Endothelial cell of umbilical vein (primary cell): ENCODE results near the gene WASF2. TPM values are rescaled to one million over a fixed set of nuclear protein-coding genes. Genes with fewer than 3 reads are reported as not detected.
"Not testable (repeated sequence)": the region's sequence is repeated elsewhere in the genome, so short reads cannot be mapped to it uniquely, and the experiment has no call there.

Experiments
- BruUV-seq: library from RNA; stranded (reverse); fragments of 400-500 nt; replicated peaks from 2 replicates; lab custom pipeline; 2021; lab: Mats Ljungman, UMichigan
- CTCF ChIA-PET: fragments of 300-600, 350-600 bp; sonication (Branson Sonifier 250); formaldehyde crosslinking; loops from one replicate; lab custom pipeline; 2021; ENCODE audit warnings: antibody characterized with exemption, inconsistent platforms; lab: Charles Lee
- POLR2A ChIA-PET: fragments of 300-600, 350-600 bp; sonication (Branson Sonifier 250); formaldehyde crosslinking; loops from one replicate; lab custom pipeline; 2021; ENCODE audit warnings: antibody characterized with exemption, inconsistent platforms; lab: Charles Lee
- DNase-seq: peaks from one replicate; pipeline ENCODE4 v3.0.0-alpha.2; 2011; ENCODE audit warnings: low read depth, low spot score
- FAIRE-seq: peaks from 2 replicates; lab custom pipeline; 2011; peaks lifted over from hg19 to GRCh38; lab: Jason Lieb, UNC
- H2AFZ ChIP-seq: 2 replicates; pipeline ENCODE4 v1.6.0; 2012; ENCODE audit warnings: low read depth, low read length, control low read depth, inconsistent platforms
- H3K27ac ChIP-seq: 2 replicates; pipeline ENCODE4 v1.5.1; 2011; ENCODE audit warnings: low read depth, mild to moderate bottlenecking, control low read depth, low read length, moderate library complexity; ENCODE audit not compliant: insufficient read depth
- H3K27me3 ChIP-seq, 2 experiments: 2 replicates each; pipeline versions ENCODE4 v1.6.0 to v1.6.1; 2011; ENCODE audit warnings: low read length in 2 of 2, mixed read lengths in 1 of 2; ENCODE audit not compliant: control insufficient read depth in 2 of 2, insufficient read depth in 2 of 2
- H3K36me3 ChIP-seq, 2 experiments: 2 replicates in 1 of 2; 3 replicates in 1 of 2; pipeline ENCODE4 v1.5.1; 2011; ENCODE audit warnings: low read length in 2 of 2, mild to moderate bottlenecking in 1 of 2, moderate library complexity in 1 of 2; ENCODE audit not compliant: control insufficient read depth in 2 of 2, insufficient read depth in 2 of 2; ENCODE audit errors: extremely low read depth in 1 of 2
- H3K4me1 ChIP-seq: 3 replicates; pipeline ENCODE4 v1.5.1; 2011; ENCODE audit warnings: mild to moderate bottlenecking, low read length; ENCODE audit not compliant: control insufficient read depth, insufficient read depth; ENCODE audit errors: extremely low read depth
- H3K4me2 ChIP-seq: 2 replicates; pipeline ENCODE4 v1.6.1; 2011; ENCODE audit warnings: low read length, control low read depth, mixed read lengths; ENCODE audit not compliant: insufficient read depth
- H3K4me3 ChIP-seq, 3 experiments: fragments of 200-600 bp in 1 of 3; sonication (generic), shearing (Covaris generic) in 1 of 3; replicated peaks in 1 of 3; 2 replicates each; pipeline ENCODE4 v1.5.1; 2011 to 2016; ENCODE audit warnings: control low read depth in 3 of 3, low read length in 3 of 3, mild to moderate bottlenecking in 2 of 3, inconsistent platforms in 1 of 3, low read depth in 1 of 3, moderate library complexity in 1 of 3; ENCODE audit not compliant: insufficient read depth in 1 of 3
- H3K79me2 ChIP-seq: 2 replicates; pipeline ENCODE4 v1.6.0; 2012; ENCODE audit warnings: low read length, inconsistent platforms; ENCODE audit not compliant: control insufficient read depth, insufficient read depth
- H3K9ac ChIP-seq: replicated peaks from 2 replicates; pipeline ENCODE3; 2011; ENCODE audit warnings: low read length, control low read depth; ENCODE audit not compliant: insufficient read depth; ENCODE audit errors: extremely low read depth
- H3K9me1 ChIP-seq: replicated peaks from 3 replicates; pipeline ENCODE4 v1.6.0; 2011; ENCODE audit warnings: mild to moderate bottlenecking, low read length; ENCODE audit not compliant: control insufficient read depth, insufficient read depth; ENCODE audit errors: extremely low read depth
- H3K9me3 ChIP-seq: replicated peaks from 2 replicates; pipeline ENCODE4 v1.5.1; 2012; ENCODE audit warnings: low read length, inconsistent platforms; ENCODE audit not compliant: control insufficient read depth, insufficient read depth
- H4K20me1 ChIP-seq: replicated peaks from 2 replicates; pipeline ENCODE3; 2011; ENCODE audit warnings: mild to moderate bottlenecking, low read length; ENCODE audit not compliant: control insufficient read depth, insufficient read depth; ENCODE audit errors: extremely low read depth
- EZH2 ChIP-seq: IDR thresholded peaks from 2 replicates; pipeline ENCODE4 v1.6.1; 2012; ENCODE audit warnings: borderline replicate concordance, low read depth, mild to moderate bottlenecking, moderate library complexity, low read length, inconsistent platforms; ENCODE audit not compliant: severe bottlenecking
- GATA2 ChIP-seq: IDR thresholded peaks from 2 replicates; pipeline ENCODE4 v1.7.0; 2011; ENCODE audit warnings: low read depth, mild to moderate bottlenecking, moderate library complexity, mixed read lengths, low read length; ENCODE audit not compliant: insufficient read length, insufficient read depth
- JUN ChIP-seq: IDR thresholded peaks from 2 replicates; pipeline ENCODE4 v1.6.1; 2011; ENCODE audit warnings: borderline replicate concordance, low read depth; ENCODE audit not compliant: insufficient read length, insufficient read depth
- POLR2AphosphoS5 ChIP-seq: IDR thresholded peaks from 2 replicates; pipeline ENCODE4 v1.6.1; 2012; ENCODE audit warnings: low read depth, mild to moderate bottlenecking, control low read depth, low read length, moderate library complexity; ENCODE audit not compliant: insufficient read depth
- dilution Hi-C: fragments of 300-500 bp; cut with MboI; formaldehyde crosslinking; loops from one replicate; pipeline ENCODE4 v1.15.0; 2019; ENCODE audit warnings: low sequenced_read_pairs; ENCODE audit not compliant: extremely low pct_ligation_motif_present
- intact Hi-C: fragments of 100-400 bp; cut with micrococcal nuclease; formaldehyde crosslinking; loops from one replicate; pipeline ENCODE4 v1.10.0; 2022
- polyA plus RNA-seq, 4 experiments: library from polyadenylated mRNA; depleted of rRNA in 3 of 4; stranded (reverse) in 3 of 4; unstranded in 1 of 4; fragments of >200 nt; gene quantifications; 2 replicates each; pipeline versions ENCODE4 v1.2.1 to v1.2.3, GENCODE V29; 2011 to 2012; ENCODE audit warnings: missing spikeins in 1 of 4
- total RNA-seq: library from RNA; stranded (reverse); gene quantifications from 2 replicates; pipeline ENCODE4 v1.2.3, GENCODE V29; 2021
- TF ChIP-seq, protein P1 (sequence below), 2 donors: IDR thresholded peaks; 1 replicate in 1 of 2; 2 replicates in 1 of 2; pipeline ENCODE4 v1.5.1; 2011; ENCODE audit warnings: low read length in 2 of 2, mild to moderate bottlenecking in 2 of 2, moderate library complexity in 2 of 2, control low read depth in 1 of 2, inconsistent platforms in 1 of 2, low read depth in 1 of 2; ENCODE audit not compliant: insufficient read depth in 1 of 2; ENCODE audit errors: extremely low read depth in 1 of 2

The WASF2 gene
- total and polyA plus RNA-seq, 2 donors (not counting 3 experiments of a cell fraction or from before 2014, with no cell fraction given): 76.9 to 172 TPM

DNA sequence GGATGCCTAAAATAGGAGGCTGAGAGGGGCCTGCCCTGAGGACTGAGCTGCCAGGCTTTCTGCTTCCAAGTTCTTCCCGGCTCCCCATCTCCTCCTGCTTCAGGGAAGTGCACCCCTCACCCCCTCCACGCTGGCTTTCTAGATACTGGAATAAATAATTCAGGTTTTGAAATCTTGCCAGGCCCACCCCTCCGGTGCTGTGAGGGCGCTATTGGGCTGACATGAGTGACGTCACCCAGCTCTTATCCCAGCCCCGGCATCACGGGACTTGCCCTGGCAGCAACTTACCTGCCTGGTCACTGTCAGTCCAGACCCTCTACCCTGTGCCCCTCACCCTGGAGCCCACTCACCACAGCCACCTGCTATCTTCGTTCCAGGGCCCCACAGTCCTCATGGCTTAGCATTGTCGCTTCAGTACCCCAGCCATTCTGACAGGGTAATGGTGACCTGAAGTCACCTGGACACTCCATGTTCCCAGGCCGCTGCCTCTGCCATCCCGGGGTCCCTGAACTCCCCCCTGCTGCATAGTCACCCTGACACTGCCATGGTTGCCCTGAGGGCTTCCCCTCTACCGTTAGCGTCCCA, 98.4 kb downstream of the WASF2 start:
- H3K36me3 ChIP-seq: no peaks in the 10 kb centered on the region
- dilution Hi-C loops: no loop called here
- H3K9me3 ChIP-seq: no peaks in the 10 kb centered on the region
- H3K27me3 ChIP-seq: no peaks in the 10 kb centered on the region
- H3K4me2 ChIP-seq: peak overlapping the region; percentile 27
- no peak for TF ChIP-seq EZH2
- no peak for TF ChIP-seq GATA2
- peak; percentile 21 for TF ChIP-seq JUN
- H3K9ac ChIP-seq: peak overlapping the region; percentile 0
- H3K4me3 ChIP-seq: no peak overlapping the region
- no peak overlapping the region for H3K27ac ChIP-seq
- no peaks in the 10 kb centered on the region for H3K9me1 ChIP-seq
- H2AFZ ChIP-seq: peak overlapping the region; percentile 87
- no TSS peak for BruUV-seq
- H4K20me1 ChIP-seq: no peaks in the 10 kb centered on the region
- DNase-seq: peak; percentile 47
- peaks cover 5% of the 10 kb centered on the region for H3K79me2 ChIP-seq
- ChIA-PET POLR2A (interaction anchor here (1.3 kb wide), 1 partner anchor 26 kb away, joined by 3 read pairs; no protein-coding TSS in a partner anchor), CTCF (interaction anchor here (0.7 to 7.4 kb wide), 20 partner anchors 9 to 347 kb away, joined by 3 to 161 read pairs (median 4); partner anchors contain the start of genes CD164L2 and MAP3K6)
- no peak for FAIRE-seq
- intact Hi-C loops: loop anchor here (1.0 to 10.0 kb wide), 7 partner anchors 25 to 349 kb away; partner anchors contain the start of genes MAP3K6 and TMEM222
- peaks cover 21% of the 10 kb centered on the region for H3K4me1 ChIP-seq

DNA sequence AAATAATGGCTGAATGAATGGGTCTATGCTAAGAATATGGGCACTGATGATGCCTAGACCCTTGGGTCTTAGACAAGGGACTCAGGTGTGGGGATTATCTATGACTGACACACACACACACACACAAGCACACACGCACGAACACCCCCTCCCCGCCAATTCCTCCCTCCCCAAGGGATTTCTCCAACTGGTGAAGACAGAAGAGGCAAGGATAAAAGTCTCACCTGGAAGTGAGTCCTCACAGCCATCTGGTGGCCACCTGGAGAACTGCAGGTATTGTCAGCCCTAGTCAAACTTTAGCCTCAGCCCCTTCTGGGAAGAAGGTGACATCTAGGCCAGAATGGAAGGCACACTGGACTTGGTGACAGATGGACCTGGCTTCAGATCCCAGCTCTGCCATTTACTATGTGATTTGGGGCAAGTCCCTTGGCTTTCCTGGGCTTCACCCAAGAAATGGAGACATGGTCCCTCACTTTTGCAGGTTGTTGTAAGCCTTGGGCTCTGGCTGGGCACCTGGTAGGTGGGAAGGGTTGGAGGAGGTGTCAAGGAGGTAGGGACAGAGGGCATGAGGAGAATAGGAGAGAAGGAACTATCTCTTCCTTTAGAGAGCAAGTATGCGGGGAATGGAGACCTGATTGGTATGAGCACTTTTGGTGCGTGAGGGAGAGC, 101.5 kb downstream of the WASF2 start:
- no peaks in the 10 kb centered on the region for H3K36me3 ChIP-seq
- H3K27ac ChIP-seq: no peak overlapping the region
- H3K9me3 ChIP-seq: no peaks in the 10 kb centered on the region
- intact Hi-C loops: loop anchor here (1.0 kb wide), 2 partner anchors 31 to 87 kb away; no protein-coding TSS in a partner anchor
- no peaks in the 10 kb centered on the region for H3K27me3 ChIP-seq
- FAIRE-seq: peak; percentile 86
- no peak overlapping the region for H2AFZ ChIP-seq
- H3K9me1 ChIP-seq: no peaks in the 10 kb centered on the region
- TF ChIP-seq, protein P1, sequence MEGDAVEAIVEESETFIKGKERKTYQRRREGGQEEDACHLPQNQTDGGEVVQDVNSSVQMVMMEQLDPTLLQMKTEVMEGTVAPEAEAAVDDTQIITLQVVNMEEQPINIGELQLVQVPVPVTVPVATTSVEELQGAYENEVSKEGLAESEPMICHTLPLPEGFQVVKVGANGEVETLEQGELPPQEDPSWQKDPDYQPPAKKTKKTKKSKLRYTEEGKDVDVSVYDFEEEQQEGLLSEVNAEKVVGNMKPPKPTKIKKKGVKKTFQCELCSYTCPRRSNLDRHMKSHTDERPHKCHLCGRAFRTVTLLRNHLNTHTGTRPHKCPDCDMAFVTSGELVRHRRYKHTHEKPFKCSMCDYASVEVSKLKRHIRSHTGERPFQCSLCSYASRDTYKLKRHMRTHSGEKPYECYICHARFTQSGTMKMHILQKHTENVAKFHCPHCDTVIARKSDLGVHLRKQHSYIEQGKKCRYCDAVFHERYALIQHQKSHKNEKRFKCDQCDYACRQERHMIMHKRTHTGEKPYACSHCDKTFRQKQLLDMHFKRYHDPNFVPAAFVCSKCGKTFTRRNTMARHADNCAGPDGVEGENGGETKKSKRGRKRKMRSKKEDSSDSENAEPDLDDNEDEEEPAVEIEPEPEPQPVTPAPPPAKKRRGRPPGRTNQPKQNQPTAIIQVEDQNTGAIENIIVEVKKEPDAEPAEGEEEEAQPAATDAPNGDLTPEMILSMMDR (IDR thresholded peaks at IDR 0.05; ENCODE audit: extremely low read depth in 1 of 2, insufficient read depth in 1 of 2, low read depth in 1 of 2, low read length in 2 of 2): peak; percentile 81 to 85
- no peak for TF ChIP-seq POLR2AphosphoS5
- ChIA-PET POLR2A (no interaction called here), CTCF (interaction anchor here (0.7 to 7.4 kb wide), 14 partner anchors 9 to 344 kb away, joined by 3 to 161 read pairs (median 8); partner anchors contain the start of gene MAP3K6)
- no peak overlapping the region for H3K9ac ChIP-seq
- H3K4me3 ChIP-seq: no peak overlapping the region
- H3K4me2 ChIP-seq: no peak overlapping the region
- H3K4me1 ChIP-seq: peaks cover 21% of the 10 kb centered on the region
- dilution Hi-C loops: no loop called here
- no peaks in the 10 kb centered on the region for H4K20me1 ChIP-seq
- H3K79me2 ChIP-seq: peaks cover 5% of the 10 kb centered on the region
- BruUV-seq: no TSS peak
- peak; percentile 46 for DNase-seq

DNA sequence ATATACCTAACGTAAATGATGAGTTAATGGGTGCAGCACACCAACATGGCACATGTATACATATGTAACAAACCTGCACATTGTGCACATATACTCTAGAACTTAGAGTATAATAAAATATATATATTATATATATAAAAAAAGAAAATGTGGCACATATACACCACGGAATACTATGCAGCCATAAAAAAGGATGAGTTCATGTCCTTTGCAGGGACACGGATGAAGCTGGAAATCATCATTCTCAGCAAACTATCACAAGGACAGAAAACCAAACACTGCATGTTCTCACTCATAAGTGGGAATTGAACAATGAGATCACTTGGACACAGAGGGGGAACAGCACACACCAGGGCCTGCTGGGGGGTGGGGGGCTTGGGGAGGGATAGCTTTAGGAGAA, 105.2 kb downstream of the WASF2 start:
- H3K4me2 ChIP-seq, H3K36me3 ChIP-seq, H3K9me3 ChIP-seq, dilution Hi-C loops, intact Hi-C loops, H3K9me1 ChIP-seq, POLR2A ChIA-PET, FAIRE-seq, H3K79me2 ChIP-seq, H3K9ac ChIP-seq, DNase-seq, BruUV-seq, H2AFZ ChIP-seq, H4K20me1 ChIP-seq, H3K27ac ChIP-seq, H3K27me3 ChIP-seq, H3K4me3 ChIP-seq, H3K4me1 ChIP-seq: not testable (repeated sequence)
- CTCF ChIA-PET: interaction anchor here (0.6 to 1.2 kb wide), 5 partner anchors 9 to 84 kb away, joined by 3 to 5 read pairs (median 4); no protein-coding TSS in a partner anchor
